Loucy (cell line): ENCODE data around the gene MOB3B.

ENCODE experiments used
- EZH2phosphoT487 ChIP-seq: fragments of 200-600 bp; IDR thresholded peaks from 2 replicates; pipeline ENCODE4 v1.6.1; 2018; ENCODE audit warnings: antibody characterized with exemption, mild to moderate bottlenecking, moderate library complexity, borderline replicate concordance
- TF ChIP-seq, protein P1 (sequence below): fragments of 200-600 bp; sonication (generic); conservative IDR thresholded peaks from 2 replicates; pipeline ENCODE4 v1.5.1; 2014; ENCODE audit warnings: mild to moderate bottlenecking, antibody characterized with exemption, low read length

DNA sequence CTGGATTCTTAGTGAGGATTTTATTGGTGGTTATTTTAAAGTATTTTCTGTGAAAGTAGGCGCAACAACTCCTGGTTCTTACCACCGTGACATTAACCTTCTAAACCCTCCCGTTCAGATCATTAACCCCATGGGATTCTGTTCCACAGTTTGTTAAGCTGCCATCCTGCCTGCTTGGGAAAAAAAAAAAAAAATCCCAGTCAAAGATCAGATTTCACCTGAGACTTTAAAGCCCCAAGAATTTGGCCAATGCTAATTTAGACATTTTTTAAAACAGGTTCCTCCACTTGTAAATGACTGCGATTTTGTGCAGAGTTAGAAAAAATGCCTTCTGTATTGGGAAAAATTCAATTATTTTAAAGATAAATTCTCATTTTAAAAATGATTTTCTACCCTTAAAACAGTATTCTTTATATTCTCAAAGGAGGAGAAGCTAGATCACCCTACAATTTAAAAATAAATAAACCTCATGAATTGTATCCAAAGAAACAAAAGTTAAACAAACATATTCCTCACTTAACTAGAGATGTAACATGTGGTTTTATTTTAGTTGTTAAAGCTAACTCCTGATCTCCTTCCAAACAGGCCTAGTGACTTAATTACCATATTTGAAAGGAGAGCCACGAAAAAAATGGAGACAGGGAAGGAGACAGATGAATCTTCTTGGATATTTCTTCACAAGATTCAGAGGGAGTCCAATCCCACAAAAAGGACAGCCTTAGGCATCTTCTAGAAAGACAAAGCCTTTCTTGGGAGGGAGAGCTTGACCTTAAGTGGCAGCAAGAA is 98.7 kb downstream of the MOB3B start:
- TF ChIP-seq, protein P1, sequence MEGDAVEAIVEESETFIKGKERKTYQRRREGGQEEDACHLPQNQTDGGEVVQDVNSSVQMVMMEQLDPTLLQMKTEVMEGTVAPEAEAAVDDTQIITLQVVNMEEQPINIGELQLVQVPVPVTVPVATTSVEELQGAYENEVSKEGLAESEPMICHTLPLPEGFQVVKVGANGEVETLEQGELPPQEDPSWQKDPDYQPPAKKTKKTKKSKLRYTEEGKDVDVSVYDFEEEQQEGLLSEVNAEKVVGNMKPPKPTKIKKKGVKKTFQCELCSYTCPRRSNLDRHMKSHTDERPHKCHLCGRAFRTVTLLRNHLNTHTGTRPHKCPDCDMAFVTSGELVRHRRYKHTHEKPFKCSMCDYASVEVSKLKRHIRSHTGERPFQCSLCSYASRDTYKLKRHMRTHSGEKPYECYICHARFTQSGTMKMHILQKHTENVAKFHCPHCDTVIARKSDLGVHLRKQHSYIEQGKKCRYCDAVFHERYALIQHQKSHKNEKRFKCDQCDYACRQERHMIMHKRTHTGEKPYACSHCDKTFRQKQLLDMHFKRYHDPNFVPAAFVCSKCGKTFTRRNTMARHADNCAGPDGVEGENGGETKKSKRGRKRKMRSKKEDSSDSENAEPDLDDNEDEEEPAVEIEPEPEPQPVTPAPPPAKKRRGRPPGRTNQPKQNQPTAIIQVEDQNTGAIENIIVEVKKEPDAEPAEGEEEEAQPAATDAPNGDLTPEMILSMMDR: no peak
- TF ChIP-seq EZH2phosphoT487: no peak
